Measurements from ENCODE around the gene NGLY1. TPM values are rescaled to one million over a fixed set of nuclear protein-coding genes. Genes with fewer than 3 reads are reported as not detected.

NGLY1 gene
- total and polyA plus RNA-seq, 2 of the 4 experiments (the other 2 are of a cell fraction), result 10.0 to 14.9 TPM

- Histone ChIP-seq H3K9me1 (ENCODE audit: insufficient read depth, low read length) (no peaks in the 10 kb centered on the region), H3K56ac (ENCODE audit: extremely low read depth, insufficient read depth, low read length) (no peak overlapping the region), H3K27ac (ENCODE audit: insufficient read depth, low read length) (no peak overlapping the region), H2BK15ac (ENCODE audit: low read depth, low read length) (no peak overlapping the region), H4K5ac (ENCODE audit: low read depth, low read length) (no peak overlapping the region), H3K14ac (replicated peaks; ENCODE audit: low read depth, low read length) (no peak overlapping the region), H2AK9ac (replicated peaks; ENCODE audit: low read depth, low read length, poor library complexity) (no peak overlapping the region), H3K79me1 (ENCODE audit: low read depth in 1 of 2, low read length in 2 of 2) (no peaks in the 10 kb centered on the region), H3K18ac (ENCODE audit: low read depth, low read length) (no peak overlapping the region), H2AK5ac (ENCODE audit: low read depth, low read length) (no peak overlapping the region), H2BK5ac (ENCODE audit: low read depth, low read length, poor library complexity, severe bottlenecking) (no peak overlapping the region), H4K20me1 (ENCODE audit: insufficient read depth, low read length) (peaks cover 4% of the 10 kb centered on the region; the same call in 1 of the 2 replicates), H2AFZ (replicated peaks; ENCODE audit: low read length, poor library complexity) (no peak overlapping the region), H4K91ac (ENCODE audit: insufficient read depth, low read depth, low read length) (no peak overlapping the region), H3K4me2 (ENCODE audit: low read depth, low read length) (no peak overlapping the region), H2BK20ac (ENCODE audit: low read depth, low read length) (no peak overlapping the region), H3K4me3 (ENCODE audit: insufficient read depth, low read depth, low read length) (no peak overlapping the region), H3K4ac (ENCODE audit: low read depth, low read length) (no peak overlapping the region), H3K36me3 (ENCODE audit: control insufficient read depth, insufficient read depth, low read length) (no peaks in the 10 kb centered on the region), H3K23ac (ENCODE audit: low read depth, low read length) (no peak overlapping the region), H3K27me3 (ENCODE audit: control insufficient read depth, insufficient read depth, low read length) (peaks cover 4% of the 10 kb centered on the region), H3K9me3 (ENCODE audit: control insufficient read depth, insufficient read depth, low read length) (0 out of 2 replicates have a peak, but pooled peaks cover 2% of the 10 kb centered on the region), H2BK120ac (ENCODE audit: low read depth, low read length) (no peak overlapping the region), H3K9ac (ENCODE audit: low read depth, low read length) (no peak overlapping the region), H4K8ac (ENCODE audit: low read depth in 2 of 2, low read length in 2 of 2) (no peak overlapping the region), H3K4me1 (ENCODE audit: control insufficient read depth, insufficient read depth, low read length) (no peaks in the 10 kb centered on the region)
- ChIA-PET POLR2A (ENCODE audit: unreplicated experiment) (no interaction called here), CTCF (no interaction called here)
- in situ Hi-C loops (cut with MboI; ENCODE audit: low sequenced_read_pairs) (no loop called here), intact Hi-C loops (cut with micrococcal nuclease) (no loop called here), dilution Hi-C loops (cut with HindIII; ENCODE audit: low sequenced_read_pairs, unreplicated experiment) (no loop called here)
- no CpG with 5 or more reads among the region's 4 CpGs for WGBS, 2 experiments (ENCODE audit: extremely low coverage in 2 of 2, insufficient read length in 1 of 2)
- no peak for DNase-seq
- TF ChIP-seq MAFK (IDR thresholded peaks at IDR 0.05; ENCODE audit: low read depth, low read length), result no peak
- TF ChIP-seq NFE2L2 (IDR thresholded peaks at IDR 0.05; ENCODE audit: low read depth, low read length), result no peak
- TF ChIP-seq CEBPB (IDR thresholded peaks at IDR 0.05; ENCODE audit: low read depth, low read length), result no peak
- no peak for TF ChIP-seq ELK1 (IDR thresholded peaks at IDR 0.05; ENCODE audit: borderline replicate concordance, low read depth, low read length)
- TF ChIP-seq, protein P1, sequence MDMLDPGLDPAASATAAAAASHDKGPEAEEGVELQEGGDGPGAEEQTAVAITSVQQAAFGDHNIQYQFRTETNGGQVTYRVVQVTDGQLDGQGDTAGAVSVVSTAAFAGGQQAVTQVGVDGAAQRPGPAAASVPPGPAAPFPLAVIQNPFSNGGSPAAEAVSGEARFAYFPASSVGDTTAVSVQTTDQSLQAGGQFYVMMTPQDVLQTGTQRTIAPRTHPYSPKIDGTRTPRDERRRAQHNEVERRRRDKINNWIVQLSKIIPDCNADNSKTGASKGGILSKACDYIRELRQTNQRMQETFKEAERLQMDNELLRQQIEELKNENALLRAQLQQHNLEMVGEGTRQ (IDR thresholded peaks at IDR 0.05; ENCODE audit: low read depth, low read length), result no peak
- TF ChIP-seq FOS (IDR thresholded peaks at IDR 0.05; ENCODE audit: low read depth, low read length), result no peak
- no peak for TF ChIP-seq RCOR1 (IDR thresholded peaks at IDR 0.05; ENCODE audit: insufficient replicate concordance, low read length)
- no peak for TF ChIP-seq SMC3 (IDR thresholded peaks at IDR 0.05; ENCODE audit: low read depth, low read length)
- no peak for TF ChIP-seq CHD1 (IDR thresholded peaks at IDR 0.05; ENCODE audit: low read depth, low read length)
- no peak for TF ChIP-seq RAD21 (IDR thresholded peaks at IDR 0.05; ENCODE audit: low read length)
- no peak for TF ChIP-seq MXI1 (IDR thresholded peaks at IDR 0.05; ENCODE audit: borderline replicate concordance, low read depth, low read length)
- TF ChIP-seq, protein P2, sequence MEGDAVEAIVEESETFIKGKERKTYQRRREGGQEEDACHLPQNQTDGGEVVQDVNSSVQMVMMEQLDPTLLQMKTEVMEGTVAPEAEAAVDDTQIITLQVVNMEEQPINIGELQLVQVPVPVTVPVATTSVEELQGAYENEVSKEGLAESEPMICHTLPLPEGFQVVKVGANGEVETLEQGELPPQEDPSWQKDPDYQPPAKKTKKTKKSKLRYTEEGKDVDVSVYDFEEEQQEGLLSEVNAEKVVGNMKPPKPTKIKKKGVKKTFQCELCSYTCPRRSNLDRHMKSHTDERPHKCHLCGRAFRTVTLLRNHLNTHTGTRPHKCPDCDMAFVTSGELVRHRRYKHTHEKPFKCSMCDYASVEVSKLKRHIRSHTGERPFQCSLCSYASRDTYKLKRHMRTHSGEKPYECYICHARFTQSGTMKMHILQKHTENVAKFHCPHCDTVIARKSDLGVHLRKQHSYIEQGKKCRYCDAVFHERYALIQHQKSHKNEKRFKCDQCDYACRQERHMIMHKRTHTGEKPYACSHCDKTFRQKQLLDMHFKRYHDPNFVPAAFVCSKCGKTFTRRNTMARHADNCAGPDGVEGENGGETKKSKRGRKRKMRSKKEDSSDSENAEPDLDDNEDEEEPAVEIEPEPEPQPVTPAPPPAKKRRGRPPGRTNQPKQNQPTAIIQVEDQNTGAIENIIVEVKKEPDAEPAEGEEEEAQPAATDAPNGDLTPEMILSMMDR (conservative IDR thresholded peaks at IDR 0.05; ENCODE audit: low read depth, low read length), result no peak
- no peak for TF ChIP-seq BHLHE40 (IDR thresholded peaks at IDR 0.05; ENCODE audit: low read depth, low read length)
- TF ChIP-seq RFX5 (IDR thresholded peaks at IDR 0.05; ENCODE audit: low read depth, low read length), result no peak
- BruUV-seq (replicated peaks), result no TSS peak
- no peak for ATAC-seq (ENCODE audit: low read depth)
Measured at GRCh38 chr3:25818335-25818734, 35.1 kb upstream of the NGLY1 start.
